Mesodermal cell (in vitro differentiated cells): ENCODE measurements around the gene EPHB1.

Source experiments
- H3K27ac ChIP-seq: 2 replicates; pipeline ENCODE4 v1.7.0; 2013; ENCODE audit warnings: mild to moderate bottlenecking, low read depth, low read length, moderate library complexity; ENCODE audit not compliant: severe bottlenecking
- H3K36me3 ChIP-seq: 2 replicates; pipeline ENCODE4 v1.7.1; 2013; ENCODE audit warnings: mild to moderate bottlenecking, low read length, moderate library complexity; ENCODE audit not compliant: control insufficient read depth, insufficient read depth
- H3K4me1 ChIP-seq: one replicate; pipeline ENCODE4 v1.7.1; 2013; ENCODE audit warnings: mild to moderate bottlenecking, low read length; ENCODE audit not compliant: insufficient read depth, control insufficient read depth, poor library complexity, severe bottlenecking
- H3K4me3 ChIP-seq: 2 replicates; pipeline ENCODE4 v1.7.0; 2013; ENCODE audit warnings: low read length, control low read depth, mild to moderate bottlenecking; ENCODE audit not compliant: insufficient read depth, poor library complexity, severe bottlenecking; ENCODE audit errors: extremely low read depth
- H3K9me3 ChIP-seq: 2 replicates; pipeline ENCODE4 v1.7.1; 2013; ENCODE audit warnings: mild to moderate bottlenecking, low read length, moderate library complexity; ENCODE audit not compliant: control insufficient read depth
- WGBS, 2 experiments: methylation state at CpG; one replicate each; pipeline ENCODE4 v1.1.5; 2013; ENCODE audit warnings: missing lambda C conversion rate in 2 of 2; ENCODE audit not compliant: insufficient coverage in 2 of 2; 5-methylcytosine and 5-hydroxymethylcytosine counted together

Gene EPHB1

GRCh38 chr3:134863915-134864314 lies 68.9 kb downstream of the EPHB1 start:
- Histone ChIP-seq H3K9me3 (no peaks in the 10 kb centered on the region), H3K4me3 (no peak overlapping the region), H3K36me3 (no peaks in the 10 kb centered on the region), H3K27ac (no peak overlapping the region), H3K4me1 (no peaks in the 10 kb centered on the region)
- 87 to 89% methylated on average over 4 to 5 of the region's 6 CpGs for WGBS, 2 experiments

GRCh38 chr3:134864636-134865035 lies 69.6 kb downstream of the EPHB1 start:
- 87 to 92% methylated on average over 2 to 4 of the region's 5 CpGs for WGBS, 2 experiments
- Histone ChIP-seq H3K36me3 (no peaks in the 10 kb centered on the region), H3K9me3 (no peaks in the 10 kb centered on the region), H3K27ac (no peak overlapping the region), H3K4me1 (no peaks in the 10 kb centered on the region), H3K4me3 (no peak overlapping the region)

GRCh38 chr3:134867277-134867676 lies 72.2 kb downstream of the EPHB1 start:
- H3K27ac ChIP-seq: no peak overlapping the region
- H3K4me1 ChIP-seq: no peaks in the 10 kb centered on the region
- H3K4me3 ChIP-seq: no peak overlapping the region
- WGBS, 2 experiments: 80 to 100% methylated on average over 1 of the region's 1 CpG
- no peaks in the 10 kb centered on the region for H3K9me3 ChIP-seq
- no peaks in the 10 kb centered on the region for H3K36me3 ChIP-seq

GRCh38 chr3:134869153-134869726 lies 74.2 kb downstream of the EPHB1 start:
- no peak overlapping the region for H3K27ac ChIP-seq
- H3K9me3 ChIP-seq: no peaks in the 10 kb centered on the region
- no peaks in the 10 kb centered on the region for H3K36me3 ChIP-seq
- 72 to 89% methylated on average over 2 to 4 of the region's 4 CpGs for WGBS, 2 experiments
- no peaks in the 10 kb centered on the region for H3K4me1 ChIP-seq
- H3K4me3 ChIP-seq: no peak overlapping the region

GRCh38 chr3:134871818-134872217 lies 76.8 kb downstream of the EPHB1 start:
- 100% methylated on average over 1 of the region's 1 CpG; no CpG with 5 or more reads in 1 of the 2 experiments for WGBS, 2 experiments
- no peak overlapping the region for H3K27ac ChIP-seq
- no peaks in the 10 kb centered on the region for H3K4me1 ChIP-seq
- H3K36me3 ChIP-seq: no peaks in the 10 kb centered on the region
- no peak overlapping the region for H3K4me3 ChIP-seq
- no peaks in the 10 kb centered on the region for H3K9me3 ChIP-seq

- Histone ChIP-seq H3K4me1 (no peaks in the 10 kb centered on the region), H3K27ac (no peak overlapping the region), H3K36me3 (no peaks in the 10 kb centered on the region), H3K4me3 (no peak overlapping the region), H3K9me3 (no peaks in the 10 kb centered on the region)
- 83 to 92% methylated on average over 3 to 6 of the region's 8 CpGs for WGBS, 2 experiments
Observed at GRCh38 chr3:134872440-134873388, 77.7 kb downstream of the EPHB1 start.

- Histone ChIP-seq H3K4me1 (no peaks in the 10 kb centered on the region), H3K4me3 (no peak overlapping the region), H3K36me3 (no peaks in the 10 kb centered on the region), H3K9me3 (no peaks in the 10 kb centered on the region), H3K27ac (no peak overlapping the region)
- WGBS, 2 experiments: 100% methylated on average over 1 of the region's 1 CpG; no CpG with 5 or more reads in 1 of the 2 experiments
Observed at GRCh38 chr3:134873789-134874188, 78.7 kb downstream of the EPHB1 start.

- H3K4me3 ChIP-seq: no peak overlapping the region
- no peaks in the 10 kb centered on the region for H3K36me3 ChIP-seq
- WGBS, 2 experiments: 73 to 82% methylated on average over 9 of the region's 10 CpGs
- H3K4me1 ChIP-seq: no peaks in the 10 kb centered on the region
- H3K27ac ChIP-seq: no peak overlapping the region
- no peaks in the 10 kb centered on the region for H3K9me3 ChIP-seq
Observed at GRCh38 chr3:134874737-134875413, 79.8 kb downstream of the EPHB1 start.

- 79 to 100% methylated on average over 1 to 2 of the region's 2 CpGs for WGBS, 2 experiments
- H3K9me3 ChIP-seq: no peaks in the 10 kb centered on the region
- no peaks in the 10 kb centered on the region for H3K4me1 ChIP-seq
- H3K4me3 ChIP-seq: no peak overlapping the region
- H3K27ac ChIP-seq: no peak overlapping the region
- H3K36me3 ChIP-seq: no peaks in the 10 kb centered on the region
Observed at GRCh38 chr3:134876836-134877235, 81.8 kb downstream of the EPHB1 start.

- Histone ChIP-seq H3K27ac (no peak overlapping the region), H3K9me3 (no peaks in the 10 kb centered on the region), H3K4me3 (no peak overlapping the region), H3K4me1 (no peaks in the 10 kb centered on the region), H3K36me3 (no peaks in the 10 kb centered on the region)
- 85 to 92% methylated on average over 3 to 5 of the region's 5 CpGs for WGBS, 2 experiments
Observed at GRCh38 chr3:134877788-134878187, 82.7 kb downstream of the EPHB1 start.
